ENCODE results near the gene UBE2R2. TPM values are rescaled to one million over a fixed set of nuclear protein-coding genes. Genes with fewer than 3 reads are reported as not detected.
"Not testable (repeated sequence)": the region's sequence is repeated elsewhere in the genome, so short reads cannot be mapped to it uniquely, and the experiment has no call there.

Gene UBE2R2
- total RNA-seq, 1 donor from 2014 or later: 34.2 TPM

DNA sequence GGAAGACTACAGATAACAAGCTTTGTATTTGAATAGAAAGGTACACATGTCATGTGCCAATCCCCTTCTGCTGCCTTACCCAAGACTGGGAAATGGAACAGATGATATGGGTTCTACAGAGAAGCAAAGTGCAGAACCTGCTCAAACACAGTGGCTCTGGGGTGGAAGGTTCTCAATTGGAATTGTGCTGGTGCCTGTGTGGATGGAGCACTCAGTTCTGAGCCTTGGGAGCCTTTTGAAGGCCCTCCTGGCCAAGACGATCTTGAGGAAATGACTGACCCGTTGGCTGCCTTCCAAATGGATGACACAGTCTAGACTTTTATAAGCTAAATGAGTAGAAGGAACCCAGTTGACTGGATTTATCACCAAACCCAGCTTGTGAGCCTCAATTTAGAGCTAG is 25.8 kb upstream of the UBE2R2 start:
- TF ChIP-seq, protein P1, sequence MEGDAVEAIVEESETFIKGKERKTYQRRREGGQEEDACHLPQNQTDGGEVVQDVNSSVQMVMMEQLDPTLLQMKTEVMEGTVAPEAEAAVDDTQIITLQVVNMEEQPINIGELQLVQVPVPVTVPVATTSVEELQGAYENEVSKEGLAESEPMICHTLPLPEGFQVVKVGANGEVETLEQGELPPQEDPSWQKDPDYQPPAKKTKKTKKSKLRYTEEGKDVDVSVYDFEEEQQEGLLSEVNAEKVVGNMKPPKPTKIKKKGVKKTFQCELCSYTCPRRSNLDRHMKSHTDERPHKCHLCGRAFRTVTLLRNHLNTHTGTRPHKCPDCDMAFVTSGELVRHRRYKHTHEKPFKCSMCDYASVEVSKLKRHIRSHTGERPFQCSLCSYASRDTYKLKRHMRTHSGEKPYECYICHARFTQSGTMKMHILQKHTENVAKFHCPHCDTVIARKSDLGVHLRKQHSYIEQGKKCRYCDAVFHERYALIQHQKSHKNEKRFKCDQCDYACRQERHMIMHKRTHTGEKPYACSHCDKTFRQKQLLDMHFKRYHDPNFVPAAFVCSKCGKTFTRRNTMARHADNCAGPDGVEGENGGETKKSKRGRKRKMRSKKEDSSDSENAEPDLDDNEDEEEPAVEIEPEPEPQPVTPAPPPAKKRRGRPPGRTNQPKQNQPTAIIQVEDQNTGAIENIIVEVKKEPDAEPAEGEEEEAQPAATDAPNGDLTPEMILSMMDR (IDR thresholded peaks at IDR 0.05; ENCODE audit: insufficient read depth, low read length, poor library complexity, severe bottlenecking): no peak
- DNase-seq (ENCODE audit: low read depth): no peak
- H3K36me3 ChIP-seq (ENCODE audit: control insufficient read depth, insufficient read depth, low read length): no peaks in the 10 kb centered on the region

DNA sequence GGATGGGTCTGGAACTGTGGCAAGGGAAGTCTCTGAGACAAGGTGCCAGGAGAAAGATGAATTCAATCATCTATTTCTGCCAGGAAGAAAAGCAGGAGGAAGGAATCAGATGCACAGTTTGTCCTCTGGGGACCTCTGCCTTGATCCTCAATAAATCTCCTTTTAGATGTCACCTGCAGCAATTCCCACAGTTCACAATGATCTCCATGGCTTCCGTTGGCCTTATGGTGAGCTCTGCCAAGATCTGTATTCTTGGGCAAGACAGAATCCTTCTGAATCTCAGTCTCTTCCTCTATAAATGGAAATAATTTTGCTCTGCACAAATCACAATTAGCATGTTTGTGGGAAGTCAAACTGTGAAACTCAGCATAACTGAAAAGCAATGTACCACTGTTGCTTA is 23.5 kb upstream of the UBE2R2 start:
- DNase-seq (ENCODE audit: low read depth); H3K36me3 ChIP-seq (ENCODE audit: control insufficient read depth, insufficient read depth, low read length); H3K27me3 ChIP-seq (ENCODE audit: control insufficient read depth, insufficient read depth, low read length); H3K4me3 ChIP-seq (ENCODE audit: low read depth, low read length): not testable (repeated sequence)

More for the DNA sequence above, 25.8 kb upstream of the UBE2R2 start:
- Histone ChIP-seq H3K27me3 (ENCODE audit: control insufficient read depth, insufficient read depth, low read length) (no peaks in the 10 kb centered on the region), H3K4me3 (ENCODE audit: low read depth, low read length) (no peak overlapping the region)

DNA sequence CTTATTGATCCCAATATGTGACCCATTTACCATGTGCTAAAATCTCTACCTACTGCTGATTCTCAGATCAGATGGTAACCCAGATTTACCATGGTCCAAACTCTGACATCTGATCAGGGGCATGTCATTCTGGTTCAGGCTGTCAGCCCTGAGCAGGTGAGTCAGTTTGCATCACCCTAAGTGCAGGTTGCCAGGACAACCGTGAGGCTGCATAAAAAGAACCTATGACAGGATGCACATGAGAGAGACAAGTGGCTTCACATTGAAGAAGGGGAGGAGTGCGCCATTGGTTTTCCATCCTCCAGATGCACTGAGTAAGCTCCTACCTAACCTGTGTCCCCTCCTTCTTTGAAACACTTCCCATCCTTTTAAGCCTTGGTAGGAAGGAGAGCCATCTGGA is 22.4 kb upstream of the UBE2R2 start:
- no peak for DNase-seq (ENCODE audit: low read depth)
- H3K4me3 ChIP-seq (ENCODE audit: low read depth, low read length): no peak overlapping the region
- TF ChIP-seq, protein P1 (IDR thresholded peaks at IDR 0.05; ENCODE audit: insufficient read depth, low read length, poor library complexity, severe bottlenecking): no peak
- H3K36me3 ChIP-seq (ENCODE audit: control insufficient read depth, insufficient read depth, low read length): no peaks in the 10 kb centered on the region
- H3K27me3 ChIP-seq (ENCODE audit: control insufficient read depth, insufficient read depth, low read length): no peaks in the 10 kb centered on the region

DNA sequence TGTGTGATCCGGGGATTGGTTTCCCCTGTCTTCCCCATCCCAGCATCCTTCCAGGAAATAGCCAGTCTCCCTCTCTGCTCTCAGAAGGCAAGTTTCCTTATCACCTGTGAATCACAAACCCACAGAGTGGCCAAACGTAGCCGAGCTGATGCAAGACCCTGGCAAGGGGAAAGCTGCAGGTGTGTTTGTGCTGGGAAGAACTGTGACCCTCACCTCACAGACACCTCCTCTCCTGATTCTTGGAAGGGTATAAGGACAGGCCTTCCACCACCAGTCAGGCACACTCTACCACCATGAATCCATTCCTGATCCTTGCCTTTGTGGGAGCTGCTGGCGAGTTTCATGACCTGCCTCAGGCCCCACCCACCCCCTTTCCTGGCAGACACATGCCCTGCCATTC is 21.7 kb upstream of the UBE2R2 start, which contains the start of gene PRSS3:
TSS of gene PRSS3 (plus strand) at position 281 of the 400 bp plus-strand sequence. CDS start at position 294, 13 bp downstream.
- Histone ChIP-seq H3K36me3 (ENCODE audit: control insufficient read depth, insufficient read depth, low read length) (no peaks in the 10 kb centered on the region), H3K4me3 (ENCODE audit: low read depth, low read length) (no peak within 1 kb of the TSS), H3K27me3 (ENCODE audit: control insufficient read depth, insufficient read depth, low read length) (no peaks in the 10 kb centered on the region)
- TF ChIP-seq, protein P1 (IDR thresholded peaks at IDR 0.05; ENCODE audit: insufficient read depth, low read length, poor library complexity, severe bottlenecking): no peak
- DNase-seq (ENCODE audit: low read depth): no peak

DNA sequence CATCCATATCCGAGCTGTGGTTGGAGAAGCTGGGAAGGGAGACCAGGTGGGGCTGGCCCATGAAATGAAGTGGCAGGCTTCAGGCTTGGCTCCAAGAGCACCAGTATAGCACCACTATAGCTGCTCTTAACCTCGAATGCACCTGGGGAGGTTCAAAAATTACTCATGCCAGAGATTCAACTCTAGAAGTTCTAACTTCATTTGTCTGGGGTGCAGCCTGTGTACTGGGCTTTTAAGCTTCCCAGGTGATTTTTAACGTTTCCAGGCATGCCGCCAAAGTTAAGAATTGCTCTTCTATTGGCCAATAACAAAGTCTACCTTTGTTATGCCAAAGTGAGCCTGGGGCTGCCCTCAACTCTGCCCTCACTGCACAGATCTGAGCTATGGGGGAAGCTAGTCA is 21.1 kb upstream of the UBE2R2 start:
- no peaks in the 10 kb centered on the region for H3K36me3 ChIP-seq (ENCODE audit: control insufficient read depth, insufficient read depth, low read length)
- TF ChIP-seq, protein P1 (IDR thresholded peaks at IDR 0.05; ENCODE audit: insufficient read depth, low read length, poor library complexity, severe bottlenecking): no peak
- H3K27me3 ChIP-seq (ENCODE audit: control insufficient read depth, insufficient read depth, low read length): no peaks in the 10 kb centered on the region
- no peak for DNase-seq (ENCODE audit: low read depth)
- H3K4me3 ChIP-seq (ENCODE audit: low read depth, low read length): no peak overlapping the region

DNA sequence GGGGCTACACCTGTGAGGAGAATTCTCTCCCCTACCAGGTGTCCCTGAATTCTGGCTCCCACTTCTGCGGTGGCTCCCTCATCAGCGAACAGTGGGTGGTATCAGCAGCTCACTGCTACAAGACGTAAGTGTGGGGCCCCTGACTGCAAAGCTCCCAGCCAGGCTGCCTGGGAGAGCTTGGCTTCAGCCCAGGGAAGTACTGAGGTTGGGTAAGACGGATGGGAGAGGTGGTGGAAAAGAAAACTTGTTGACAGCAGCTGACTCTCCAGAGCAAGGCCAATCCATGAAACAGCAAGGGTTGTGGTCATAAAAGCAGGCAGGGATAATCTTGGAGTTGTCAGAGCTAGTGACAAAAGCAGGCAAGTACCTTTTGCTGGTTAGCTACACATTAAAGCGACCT is 20.3 kb upstream of the UBE2R2 start:
- H3K4me3 ChIP-seq (ENCODE audit: low read depth, low read length); H3K27me3 ChIP-seq (ENCODE audit: control insufficient read depth, insufficient read depth, low read length); DNase-seq (ENCODE audit: low read depth); H3K36me3 ChIP-seq (ENCODE audit: control insufficient read depth, insufficient read depth, low read length): not testable (repeated sequence)

DNA sequence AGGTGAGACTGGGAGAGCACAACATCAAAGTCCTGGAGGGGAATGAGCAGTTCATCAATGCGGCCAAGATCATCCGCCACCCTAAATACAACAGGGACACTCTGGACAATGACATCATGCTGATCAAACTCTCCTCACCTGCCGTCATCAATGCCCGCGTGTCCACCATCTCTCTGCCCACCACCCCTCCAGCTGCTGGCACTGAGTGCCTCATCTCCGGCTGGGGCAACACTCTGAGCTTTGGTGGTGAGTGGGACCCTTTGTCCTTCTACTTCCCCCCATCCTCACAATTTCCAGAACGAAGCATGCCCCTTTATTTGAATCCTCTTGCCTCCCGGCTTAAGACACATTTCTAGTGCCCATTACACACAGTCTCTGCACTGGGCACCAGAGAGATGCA is 19.1 kb upstream of the UBE2R2 start:
- TF ChIP-seq, protein P1 (IDR thresholded peaks at IDR 0.05; ENCODE audit: insufficient read depth, low read length, poor library complexity, severe bottlenecking): no peak
- no peaks in the 10 kb centered on the region for H3K27me3 ChIP-seq (ENCODE audit: control insufficient read depth, insufficient read depth, low read length)
- no peak for DNase-seq (ENCODE audit: low read depth)
- H3K36me3 ChIP-seq (ENCODE audit: control insufficient read depth, insufficient read depth, low read length): no peaks in the 10 kb centered on the region
- no peak overlapping the region for H3K4me3 ChIP-seq (ENCODE audit: low read depth, low read length)
